Lung (tissue), 13 donors: ENCODE results near the gene POU5F1. TPM values are rescaled to one million over a fixed set of nuclear protein-coding genes. Genes with fewer than 3 reads are reported as not detected.
A peak's percentile ranks its signal among the peaks of the same experiment; 100 is the strongest.

Experiments
- ATAC-seq: fragments of 200-7000 bp; cut with Tn5 transposase; one replicate; pipeline ENCODE4 v1.9.1; 2020; ENCODE audit warnings: moderate number of reproducible peaks; ENCODE audit not compliant: insufficient read depth, low FRiP score
- DNase-seq, 3 donors: peaks; one replicate each; pipeline ENCODE4 v3.0.0-alpha.2; 2013 to 2017
- H3K27ac ChIP-seq, 2 donors: one replicate each; pipeline ENCODE4 v1.5.1; 2013; ENCODE audit warnings: mild to moderate bottlenecking in 2 of 2, moderate library complexity in 2 of 2, control low read depth in 1 of 2, inconsistent platforms in 1 of 2, low read depth in 1 of 2, low read length in 1 of 2
- H3K27me3 ChIP-seq, 3 donors: one replicate each; pipeline ENCODE4 v1.5.1; 2013; ENCODE audit warnings: low read length in 2 of 3; ENCODE audit not compliant: control insufficient read depth in 3 of 3, insufficient read depth in 3 of 3
- H3K36me3 ChIP-seq, 4 donors: one replicate each; pipeline ENCODE4 v1.5.1; 2013; ENCODE audit warnings: low read length in 4 of 4, mild to moderate bottlenecking in 1 of 4, moderate library complexity in 1 of 4; ENCODE audit not compliant: control insufficient read depth in 4 of 4, insufficient read depth in 4 of 4
- H3K4me1 ChIP-seq, 5 donors: one replicate each; pipeline ENCODE4 v1.5.1; 2013; ENCODE audit warnings: low read length in 5 of 5, mild to moderate bottlenecking in 2 of 5, moderate library complexity in 1 of 5; ENCODE audit not compliant: control insufficient read depth in 5 of 5, insufficient read depth in 5 of 5
- H3K4me3 ChIP-seq: one replicate; pipeline ENCODE4 v1.5.1; 2013; ENCODE audit warnings: mild to moderate bottlenecking, control low read depth, moderate library complexity
- H3K9ac ChIP-seq, 2 donors: one replicate each; pipeline ENCODE4 v1.5.1; 2013; ENCODE audit warnings: low read length in 2 of 2, control low read depth in 1 of 2; ENCODE audit not compliant: insufficient read depth in 1 of 2
- H3K9me3 ChIP-seq, 4 donors: one replicate each; pipeline ENCODE4 v1.5.1; 2013; ENCODE audit warnings: low read length in 3 of 4, mild to moderate bottlenecking in 1 of 4, moderate library complexity in 1 of 4; ENCODE audit not compliant: control insufficient read depth in 4 of 4, insufficient read depth in 3 of 4
- CTCF ChIP-seq: IDR thresholded peaks from 2 replicates; pipeline ENCODE4 v1.5.1; 2012; ENCODE audit warnings: mild to moderate bottlenecking; ENCODE audit errors: control extremely low read depth, extremely low read depth
- WGBS, 2 donors: extraction: QIAGEN DNeasy Blood & Tissue Kit; methylation state at CpG; one replicate each; pipeline ENCODE4 v1.1.7; 2013; 5-methylcytosine and 5-hydroxymethylcytosine counted together
- polyA plus RNA-seq, 2 donors: library from polyadenylated mRNA; stranded (reverse); fragments of 200-250 nt; gene quantifications; one replicate each; pipeline ENCODE4 v1.2.1, GENCODE V29; 2013
- small RNA-seq: library from RNA; depleted of rRNA; stranded (forward); fragments of <200 nt; gene quantifications from one replicate; pipeline ENCODE3, GENCODE V24; 2014; ENCODE audit warnings: low replicate concordance
- total RNA-seq, 2 donors: library from RNA; depleted of rRNA in 1 of 2; stranded (reverse); fragments of >200 nt in 1 of 2; gene quantifications; one replicate each; pipeline ENCODE4 v1.2.1, GENCODE V29; 2014 to 2021
- donor health status: control.
- donor health status: control.
- donor health status: Bipolar disorder and iron deficiency.
- donor health status: healthy.
- donor health status: DM: yes; HTN: yes; CAD: no.

Gene POU5F1
- total and polyA plus RNA-seq, 4 donors: 1.5 to 19.5 (median 2.4) TPM

GRCh38 chr6:31114541-31114878 is 56.0 kb downstream of the POU5F1 start, which contains the start of gene PSORS1C1:
PSORS1C1 (plus strand) TSS chr6:31114800; CDS start chr6:31129633, 14,833 bp downstream.
- TF ChIP-seq CTCF: no peak
- Histone ChIP-seq H3K9ac (no peak within 1 kb of the TSS), H3K9me3 (no peaks in the 10 kb centered on the region), H3K27ac (peak within 1 kb of the TSS in 1 of 2 donors; percentile 71), H3K4me1 (peaks cover 0 to 18% (median 0%) of the 10 kb centered on the region in 5 donors), H3K27me3 (peaks cover 0 to 11% (median 9%) of the 10 kb centered on the region in 3 donors), H3K4me3 (no peak within 1 kb of the TSS), H3K36me3 (no peaks in the 10 kb centered on the region)
- DNase-seq (peak in 1 of 3 donors; percentile 16), ATAC-seq (peak; percentile 86)
- 26 to 37% methylated on average over 3 of the region's 3 CpGs for WGBS, 2 donors

Small RNAs within 50 kb of the gene (small RNA-seq; reads per million reads assigned to genes)
- not detected for gene POLR2LP1

Other genes with a start within 250 kb of the POU5F1 start
- 100 to 1,000 TPM in 1 of 2 donors, 10 to 100 TPM in 1; 65.4 to 374 TPM for gene SFTA2, start 238.5 kb downstream of the POU5F1 start, total RNA-seq
- gene SFTA2, start 238.5 kb downstream of the POU5F1 start, polyA plus RNA-seq: 1,000 to 10,000 TPM in 1 of 2 donors, 100 to 1,000 TPM in 1; 771 to 2,392 TPM
- 1 to 10 TPM in 1 of 2 donors, under 1 TPM in 1; 0.51 to 3.6 TPM for gene MUCL3, start 229.7 kb downstream of the POU5F1 start, total RNA-seq
- 1 to 10 TPM in 1 of 2 donors, under 1 TPM in 1; 0.47 to 6.4 TPM for gene MUCL3, start 229.7 kb downstream of the POU5F1 start, polyA plus RNA-seq
- gene MUC21, start 187.0 kb downstream of the POU5F1 start, total RNA-seq: 1 to 10 TPM in 1 of 2 donors, under 1 TPM in 1; 0.40 to 8.6 TPM
- 1 to 10 TPM; 3.3 to 4.6 TPM for gene MUC21, start 187.0 kb downstream of the POU5F1 start, polyA plus RNA-seq
- gene MUC22, start 160.2 kb downstream of the POU5F1 start, total RNA-seq: under 1 TPM; 0.06 to 0.11 TPM
- under 1 TPM; 0.02 to 0.03 TPM for gene MUC22, start 160.2 kb downstream of the POU5F1 start, polyA plus RNA-seq
- not detected for gene C6orf15, start 58.1 kb downstream of the POU5F1 start, total RNA-seq
- gene C6orf15, start 58.1 kb downstream of the POU5F1 start, polyA plus RNA-seq: not detected
- gene PSORS1C1, start 55.9 kb downstream of the POU5F1 start, total RNA-seq: 1 to 10 TPM; 1.1 to 2.6 TPM
- gene PSORS1C1, start 55.9 kb downstream of the POU5F1 start, polyA plus RNA-seq: 10 to 100 TPM in 1 of 2 donors, 1 to 10 TPM in 1; 2.3 to 10.8 TPM
- gene CDSN, start 50.2 kb downstream of the POU5F1 start, total RNA-seq: under 1 TPM in 1 of 2 donors, not detected in 1; 0.06 TPM
- under 1 TPM; 0.05 to 0.10 TPM for gene CDSN, start 50.2 kb downstream of the POU5F1 start, polyA plus RNA-seq
- not detected for gene PSORS1C2, start 31.6 kb downstream of the POU5F1 start, total RNA-seq
- gene PSORS1C2, start 31.6 kb downstream of the POU5F1 start, polyA plus RNA-seq: not detected
- 10 to 100 TPM; 20.0 to 32.8 TPM for gene CCHCR1, start 12.9 kb downstream of the POU5F1 start, total RNA-seq
- 10 to 100 TPM; 11.0 to 14.3 TPM for gene CCHCR1, start 12.9 kb downstream of the POU5F1 start, polyA plus RNA-seq
- 1 to 10 TPM; 5.4 to 9.4 TPM for gene TCF19, start 12.1 kb downstream of the POU5F1 start, total RNA-seq
- gene TCF19, start 12.1 kb downstream of the POU5F1 start, polyA plus RNA-seq: 1 to 10 TPM; 4.1 to 4.9 TPM
- gene HLA-C, start 101.4 kb upstream of the POU5F1 start, total RNA-seq: 1,000 to 10,000 TPM in 1 of 2 donors, 100 to 1,000 TPM in 1; 125 to 1,234 TPM
- 1,000 to 10,000 TPM in 1 of 2 donors, 100 to 1,000 TPM in 1; 239 to 1,185 TPM for gene HLA-C, start 101.4 kb upstream of the POU5F1 start, polyA plus RNA-seq
- gene HLA-B, start 186.5 kb upstream of the POU5F1 start, total RNA-seq: 1,000 to 10,000 TPM in 1 of 2 donors, 100 to 1,000 TPM in 1; 668 to 1,563 TPM
- 1,000 to 10,000 TPM; 1,310 to 3,772 TPM for gene HLA-B, start 186.5 kb upstream of the POU5F1 start, polyA plus RNA-seq
- 10 to 100 TPM; 16.5 to 48.2 TPM for gene MICA, start 232.9 kb upstream of the POU5F1 start, total RNA-seq
- 10 to 100 TPM; 27.7 to 28.0 TPM for gene MICA, start 232.9 kb upstream of the POU5F1 start, polyA plus RNA-seq